Spleen (tissue), 7 donors: ENCODE data around the gene LYRM4.

ENCODE experiments used
- POLR2A ChIP-seq, 3 donors: fragments of 450-650 bp; IDR thresholded peaks; one replicate each; pipeline ENCODE4 v1.5.1; 2017; ENCODE audit warnings: antibody characterized with exemption in 3 of 3, mild to moderate bottlenecking in 1 of 3
- POLR2AphosphoS5 ChIP-seq, 3 donors: sonication (generic); formaldehyde crosslinking; IDR thresholded peaks; one replicate each; pipeline ENCODE4 v1.5.1; 2017; ENCODE audit warnings: antibody characterized with exemption in 3 of 3
- TF ChIP-seq, protein P1 (sequence below), 11 experiments: fragments of 200-600 bp in 7 of 11; fragments of 450-650 bp in 4 of 11; sonication (generic) in 4 of 11; IDR thresholded peaks in 8 of 11; conservative IDR thresholded peaks in 3 of 11; 1 replicate in 7 of 11; 2 replicates in 4 of 11; pipeline versions ENCODE4 v1.4.0 to v1.8.0; 2016 to 2021; ENCODE audit warnings: antibody characterized with exemption in 11 of 11, inconsistent platforms in 4 of 11, mild to moderate bottlenecking in 1 of 11
- donor health status: DM: no; HTN: no; CAD: no; lungs with moderate emphysema.
- donor health status: DM: no; HTN: no; CAD: no.
- donor health status: DM: no; HTN: no; CAD: no.

GRCh38 chr6:5102267-5102970 lies 158.3 kb downstream of the LYRM4 start:
- TF ChIP-seq, protein P1, sequence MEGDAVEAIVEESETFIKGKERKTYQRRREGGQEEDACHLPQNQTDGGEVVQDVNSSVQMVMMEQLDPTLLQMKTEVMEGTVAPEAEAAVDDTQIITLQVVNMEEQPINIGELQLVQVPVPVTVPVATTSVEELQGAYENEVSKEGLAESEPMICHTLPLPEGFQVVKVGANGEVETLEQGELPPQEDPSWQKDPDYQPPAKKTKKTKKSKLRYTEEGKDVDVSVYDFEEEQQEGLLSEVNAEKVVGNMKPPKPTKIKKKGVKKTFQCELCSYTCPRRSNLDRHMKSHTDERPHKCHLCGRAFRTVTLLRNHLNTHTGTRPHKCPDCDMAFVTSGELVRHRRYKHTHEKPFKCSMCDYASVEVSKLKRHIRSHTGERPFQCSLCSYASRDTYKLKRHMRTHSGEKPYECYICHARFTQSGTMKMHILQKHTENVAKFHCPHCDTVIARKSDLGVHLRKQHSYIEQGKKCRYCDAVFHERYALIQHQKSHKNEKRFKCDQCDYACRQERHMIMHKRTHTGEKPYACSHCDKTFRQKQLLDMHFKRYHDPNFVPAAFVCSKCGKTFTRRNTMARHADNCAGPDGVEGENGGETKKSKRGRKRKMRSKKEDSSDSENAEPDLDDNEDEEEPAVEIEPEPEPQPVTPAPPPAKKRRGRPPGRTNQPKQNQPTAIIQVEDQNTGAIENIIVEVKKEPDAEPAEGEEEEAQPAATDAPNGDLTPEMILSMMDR (IDR thresholded peaks at IDR 0.05 in 8 of 11, conservative IDR thresholded peaks at IDR 0.05 in 3 of 11), result no peak
- TF ChIP-seq POLR2A (IDR thresholded peaks at IDR 0.05) (no peak), POLR2AphosphoS5 (IDR thresholded peaks at IDR 0.05) (no peak)
